B cell (primary cell): ENCODE data around the gene OR2AG1. TPM values are rescaled to one million over a fixed set of nuclear protein-coding genes. Genes with fewer than 3 reads are reported as not detected.

Experiments
- ATAC-seq: fragments of 200-7000 bp; cut with Tn5 transposase; one replicate; pipeline ENCODE4 v1.10.0; 2021; ENCODE audit warnings: low read depth, mild to moderate bottlenecking, moderate number of reproducible peaks, moderate library complexity
- CTCF ChIA-PET: fragments of 350-600 bp; sonication (Branson Sonifier 250); formaldehyde crosslinking; loops from one replicate; lab custom pipeline; 2021; ENCODE audit warnings: antibody characterized with exemption, inconsistent platforms; lab: Charles Lee
- POLR2A ChIA-PET: fragments of 350-600 bp; sonication (Branson Sonifier 250); formaldehyde crosslinking; loops from one replicate; lab custom pipeline; 2021; ENCODE audit warnings: antibody characterized with exemption; lab: Charles Lee
- DNase-seq: peaks from one replicate; pipeline ENCODE4 v3.0.0; 2013
- H2AFZ ChIP-seq: 2 replicates; pipeline ENCODE4 v1.6.1; 2012; ENCODE audit warnings: mild to moderate bottlenecking, low read depth, low read length; ENCODE audit not compliant: insufficient read depth, poor library complexity, severe bottlenecking
- H3K27ac ChIP-seq, 2 donors: 1 replicate in 1 of 2; 2 replicates in 1 of 2; pipeline ENCODE4 v1.5.1; 2012 to 2013; ENCODE audit warnings: low read length in 2 of 2, mild to moderate bottlenecking in 2 of 2, moderate library complexity in 1 of 2
- H3K27me3 ChIP-seq, 4 experiments: fragments of 200-600 bp in 1 of 4; sonication (generic) in 1 of 4; replicated peaks in 1 of 4; 1 replicate in 2 of 4; 2 replicates in 2 of 4; pipeline versions ENCODE4 v1.6.1 to v1.7.0; 2013 to 2016; ENCODE audit warnings: low read length in 3 of 4, mild to moderate bottlenecking in 2 of 4, mixed read lengths in 1 of 4, moderate library complexity in 1 of 4; ENCODE audit not compliant: insufficient read depth in 4 of 4, control insufficient read depth in 3 of 4; ENCODE audit errors: control extremely low read depth in 1 of 4
- H3K36me3 ChIP-seq, 2 experiments: replicated peaks in 1 of 2; 1 replicate in 1 of 2; 2 replicates in 1 of 2; pipeline versions ENCODE4 v1.6.1 to v1.7.1; 2013; ENCODE audit warnings: low read length in 1 of 2; ENCODE audit not compliant: insufficient read depth in 2 of 2, control insufficient read depth in 1 of 2; ENCODE audit errors: control extremely low read depth in 1 of 2, extremely low read depth in 1 of 2
- H3K4me1 ChIP-seq, 2 donors: fragments of 200-600 bp in 1 of 2; sonication (generic) in 1 of 2; 1 replicate in 1 of 2; 2 replicates in 1 of 2; pipeline versions ENCODE4 v1.5.1 to v1.6.1; 2013 to 2017; ENCODE audit warnings: low read length in 2 of 2; ENCODE audit not compliant: control insufficient read depth in 2 of 2, insufficient read depth in 2 of 2
- H3K4me2 ChIP-seq: replicated peaks from 2 replicates; pipeline ENCODE3; 2012; ENCODE audit warnings: mild to moderate bottlenecking, low read depth, low read length; ENCODE audit not compliant: poor library complexity, severe bottlenecking
- H3K4me3 ChIP-seq, 5 experiments: fragments of 200-600 bp in 1 of 5; sonication (generic) in 1 of 5; 1 replicate in 3 of 5; 2 replicates in 2 of 5; pipeline versions ENCODE4 v1.5.1 to v1.7.0; 2011 to 2016; ENCODE audit warnings: low read length in 4 of 5, mild to moderate bottlenecking in 4 of 5, low read depth in 2 of 5, control low read depth in 1 of 5, moderate library complexity in 1 of 5; ENCODE audit not compliant: insufficient read depth in 1 of 5; ENCODE audit errors: control extremely low read depth in 1 of 5, extremely low read depth in 1 of 5
- H3K79me2 ChIP-seq: fragments of 200-600 bp; sonication (generic); one replicate; pipeline ENCODE4 v1.6.0; 2016; ENCODE audit warnings: low read length; ENCODE audit not compliant: control insufficient read depth, insufficient read depth
- H3K9ac ChIP-seq: fragments of 200-600 bp; sonication (generic); 2 replicates; pipeline ENCODE4 v1.6.1; 2017; ENCODE audit warnings: mild to moderate bottlenecking, low read length, moderate library complexity
- H3K9me3 ChIP-seq, 3 donors: one replicate each; pipeline versions ENCODE4 v1.6.1 to v1.7.1; 2013; ENCODE audit warnings: low read length in 2 of 3; ENCODE audit not compliant: control insufficient read depth in 2 of 3, insufficient read depth in 1 of 3; ENCODE audit errors: control extremely low read depth in 1 of 3
- H4K20me1 ChIP-seq: 2 replicates; pipeline ENCODE4 v1.6.0; 2012; ENCODE audit warnings: mild to moderate bottlenecking, low read length; ENCODE audit not compliant: insufficient read depth, control insufficient read depth, poor library complexity, severe bottlenecking
- H3K27ac Mint-ChIP-seq: one replicate; pipeline ENCODE4 v1.8.0; 2021; ENCODE audit warnings: mixed read lengths
- H3K27me3 Mint-ChIP-seq: one replicate; pipeline ENCODE4 v1.8.0; 2021; ENCODE audit warnings: mixed read lengths
- H3K4me1 Mint-ChIP-seq: one replicate; pipeline ENCODE4 v1.8.0; 2021; ENCODE audit warnings: mixed read lengths
- H3K4me3 Mint-ChIP-seq: one replicate; pipeline ENCODE4 v1.8.0; 2021; ENCODE audit warnings: mixed read lengths
- H3K9me3 Mint-ChIP-seq: one replicate; pipeline ENCODE4 v1.8.0; 2022; ENCODE audit warnings: mixed read lengths; ENCODE audit not compliant: insufficient read depth
- EZH2 ChIP-seq: IDR thresholded peaks from 2 replicates; pipeline ENCODE4 v1.6.1; 2012; ENCODE audit warnings: borderline replicate concordance, low read depth, mild to moderate bottlenecking, moderate library complexity, low read length; ENCODE audit not compliant: insufficient read depth, poor library complexity, severe bottlenecking
- WGBS: methylation state at CpG from one replicate; pipeline ENCODE4 v1.1.5; 2013; ENCODE audit warnings: missing lambda C conversion rate; ENCODE audit not compliant: insufficient coverage; 5-methylcytosine and 5-hydroxymethylcytosine counted together
- intact Hi-C: fragments of 100-400 bp; cut with micrococcal nuclease; formaldehyde crosslinking; loops from one replicate; pipeline ENCODE4 v1.10.0; 2022
- polyA plus RNA-seq: library from polyadenylated mRNA; depleted of rRNA; stranded (reverse); fragments of >200 nt; gene quantifications from 2 replicates; pipeline ENCODE4 v1.2.3, GENCODE V29; 2012
- total RNA-seq, 2 donors: library from RNA; stranded (reverse); fragments of 120-200 nt in 1 of 2; gene quantifications; 1 replicate in 1 of 2; 2 replicates in 1 of 2; pipeline versions ENCODE4 v1.2.3 to v1.2.4, GENCODE V29; 2013 to 2022
- TF ChIP-seq, protein P1 (sequence below): fragments of 200-600 bp; IDR thresholded peaks from one replicate; pipeline ENCODE4 v1.8.0; 2022; ENCODE audit warnings: antibody characterized with exemption, mild to moderate bottlenecking

OR2AG1 gene
- total and polyA plus RNA-seq, 2 donors (not counting 1 experiment from before 2014, with no cell fraction given): not detected

- Histone ChIP-seq H3K9me3 (peaks cover 0 to 14% (median 0%) of the 10 kb centered on the region in 3 donors), H3K4me2 (no peak overlapping the region), H3K4me3 (no peak overlapping the region), H3K9ac (no peak overlapping the region), H2AFZ (no peak overlapping the region), H4K20me1 (no peaks in the 10 kb centered on the region), H3K27me3 (peaks cover 0 to 7% (median 3%) of the 10 kb centered on the region in 4 experiments), H3K4me1 (no peaks in the 10 kb centered on the region), H3K27ac (no peak overlapping the region), H3K79me2 (no peaks in the 10 kb centered on the region), H3K36me3 (no peaks in the 10 kb centered on the region)
- peaks cover 2% of the 10 kb centered on the region for H3K9me3 Mint-ChIP-seq
- WGBS: 100% methylated on average over 1 of the region's 1 CpG
- no peak for DNase-seq
- H3K27me3 Mint-ChIP-seq: peaks cover 10% of the 10 kb centered on the region
- ChIA-PET POLR2A (no interaction called here), CTCF (no interaction called here)
- no peak for TF ChIP-seq EZH2
- TF ChIP-seq, protein P1, sequence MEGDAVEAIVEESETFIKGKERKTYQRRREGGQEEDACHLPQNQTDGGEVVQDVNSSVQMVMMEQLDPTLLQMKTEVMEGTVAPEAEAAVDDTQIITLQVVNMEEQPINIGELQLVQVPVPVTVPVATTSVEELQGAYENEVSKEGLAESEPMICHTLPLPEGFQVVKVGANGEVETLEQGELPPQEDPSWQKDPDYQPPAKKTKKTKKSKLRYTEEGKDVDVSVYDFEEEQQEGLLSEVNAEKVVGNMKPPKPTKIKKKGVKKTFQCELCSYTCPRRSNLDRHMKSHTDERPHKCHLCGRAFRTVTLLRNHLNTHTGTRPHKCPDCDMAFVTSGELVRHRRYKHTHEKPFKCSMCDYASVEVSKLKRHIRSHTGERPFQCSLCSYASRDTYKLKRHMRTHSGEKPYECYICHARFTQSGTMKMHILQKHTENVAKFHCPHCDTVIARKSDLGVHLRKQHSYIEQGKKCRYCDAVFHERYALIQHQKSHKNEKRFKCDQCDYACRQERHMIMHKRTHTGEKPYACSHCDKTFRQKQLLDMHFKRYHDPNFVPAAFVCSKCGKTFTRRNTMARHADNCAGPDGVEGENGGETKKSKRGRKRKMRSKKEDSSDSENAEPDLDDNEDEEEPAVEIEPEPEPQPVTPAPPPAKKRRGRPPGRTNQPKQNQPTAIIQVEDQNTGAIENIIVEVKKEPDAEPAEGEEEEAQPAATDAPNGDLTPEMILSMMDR: no peak
- intact Hi-C loops: no loop called here
- H3K4me3 Mint-ChIP-seq: no peak overlapping the region
- H3K4me1 Mint-ChIP-seq: no peaks in the 10 kb centered on the region
- H3K27ac Mint-ChIP-seq: no peak overlapping the region
- no peak for ATAC-seq
These were observed 34.9 kb downstream of the OR2AG1 start for GRCh38 chr11:6817694-6818093.

GRCh38 chr11:6818967-6819366 lies 36.1 kb downstream of the OR2AG1 start:
- Histone ChIP-seq H3K79me2 (no peaks in the 10 kb centered on the region), H3K27me3 (no peaks in the 10 kb centered on the region), H4K20me1 (no peaks in the 10 kb centered on the region), H3K4me2 (no peak overlapping the region), H3K36me3 (no peaks in the 10 kb centered on the region), H3K4me1 (no peaks in the 10 kb centered on the region), H3K9ac (no peak overlapping the region), H2AFZ (no peak overlapping the region), H3K9me3 (peaks cover 0 to 14% (median 0%) of the 10 kb centered on the region in 3 donors), H3K4me3 (no peak overlapping the region), H3K27ac (no peak overlapping the region)
- H3K4me3 Mint-ChIP-seq: no peak overlapping the region
- WGBS: 88% methylated on average over 4 of the region's 5 CpGs
- intact Hi-C loops: no loop called here
- POLR2A ChIA-PET: interaction anchor here (0.6 kb wide), 1 partner anchor 1223 kb away, joined by 3 read pairs; no protein-coding TSS in a partner anchor
- H3K9me3 Mint-ChIP-seq: peaks cover 2% of the 10 kb centered on the region
- H3K27ac Mint-ChIP-seq: no peak overlapping the region
- ATAC-seq (no peak), DNase-seq (no peak)
- CTCF ChIA-PET: interaction anchor here (1.7 kb wide), 1 partner anchor 8 kb away, joined by 5 read pairs; no protein-coding TSS in a partner anchor
- H3K27me3 Mint-ChIP-seq: peaks cover 5% of the 10 kb centered on the region
- no peak for TF ChIP-seq EZH2
- TF ChIP-seq, protein P1: no peak
- H3K4me1 Mint-ChIP-seq: no peaks in the 10 kb centered on the region
